ENCODE results near the gene AGR3. TPM values are rescaled to one million over a fixed set of nuclear protein-coding genes. Genes with fewer than 3 reads are reported as not detected.
"Not testable (repeated sequence)": the region's sequence is repeated elsewhere in the genome, so short reads cannot be mapped to it uniquely, and the experiment has no call there.

Gene AGR3
- total RNA-seq, 1 experiment from 2014 or later = not detected

DNA sequence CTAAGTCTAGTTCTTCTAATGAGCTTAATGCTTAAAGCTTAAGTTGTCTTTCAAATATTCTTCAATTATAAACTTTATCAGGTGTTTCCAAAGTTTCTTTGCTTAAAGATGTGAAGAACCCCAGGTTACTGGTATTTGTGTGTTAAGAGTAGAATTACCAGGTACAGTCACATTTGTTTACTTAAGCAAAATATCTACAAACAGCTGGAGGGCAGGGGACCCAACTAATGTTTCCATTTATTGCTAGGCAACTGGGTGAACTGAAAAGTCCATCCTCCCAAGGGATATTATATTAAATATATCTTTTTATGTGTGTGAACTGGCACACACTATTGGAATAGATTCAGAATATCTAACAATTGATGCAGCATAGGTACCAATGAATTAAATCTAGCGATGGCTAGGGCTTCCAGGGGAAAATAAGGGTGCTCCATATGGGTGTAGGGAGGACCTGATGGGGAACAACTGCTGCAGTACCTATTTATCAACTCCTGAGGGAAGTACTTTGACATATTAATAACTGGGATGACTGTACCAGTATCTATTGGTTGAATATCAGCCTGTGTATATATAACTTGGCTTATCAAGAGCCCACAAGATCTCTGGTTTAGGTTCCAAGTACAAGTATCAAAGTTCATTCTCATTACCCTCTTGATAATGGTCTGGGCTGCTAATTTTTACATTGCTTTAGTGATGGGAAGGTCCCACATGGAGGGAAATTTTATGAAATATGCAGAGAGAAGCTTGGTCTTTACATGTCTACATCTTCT lies 10.3 kb upstream of the AGR3 start:
- no peak for DNase-seq (ENCODE audit: low read depth)

DNA sequence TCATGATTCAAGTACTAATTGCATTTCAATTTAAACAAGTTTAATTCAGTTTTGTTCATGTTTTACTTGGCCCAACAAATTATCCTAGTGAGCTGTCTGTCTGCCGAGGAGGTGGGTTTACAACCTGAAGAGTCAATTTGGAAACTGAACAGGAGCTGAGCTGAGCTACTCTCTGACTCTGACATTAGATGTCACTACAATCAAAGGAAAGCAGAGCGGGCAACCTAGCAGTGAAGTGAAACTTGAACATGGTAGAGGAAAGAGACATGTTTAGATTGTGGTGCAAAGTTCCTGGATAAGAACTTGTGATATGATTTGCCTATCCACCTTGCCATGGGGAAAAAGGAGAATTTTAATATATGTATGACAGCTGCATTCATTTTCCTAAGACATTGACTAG lies 9.6 kb upstream of the AGR3 start:
- DNase-seq (ENCODE audit: low read depth) = peak; percentile 32

DNA sequence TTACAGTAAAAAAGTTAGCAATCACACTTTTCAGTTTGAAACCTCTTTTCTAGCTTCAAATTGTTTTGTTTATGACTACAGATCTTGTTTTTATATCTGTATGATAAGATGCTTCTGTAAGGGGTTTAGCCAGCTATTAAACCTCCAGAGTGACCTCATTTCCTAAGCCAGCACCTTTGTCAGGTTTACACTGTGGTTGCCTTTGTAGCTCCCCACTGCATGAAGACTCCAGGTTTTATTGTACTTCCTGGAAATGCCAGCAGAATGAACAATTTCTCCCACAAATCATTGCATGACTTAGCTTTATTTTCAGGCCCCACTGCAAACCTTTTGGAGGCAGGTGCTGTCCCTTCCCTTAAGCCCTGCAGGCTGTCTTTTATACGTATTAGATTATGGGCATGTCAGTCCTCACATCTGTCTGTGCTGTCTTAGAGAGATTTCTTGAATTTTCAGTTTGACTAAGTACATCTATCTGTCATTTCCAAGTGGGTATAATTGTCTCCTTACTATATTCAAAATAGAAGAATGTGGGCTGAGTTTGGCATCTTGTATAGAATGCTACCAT lies 8.2 kb upstream of the AGR3 start:
- peak; percentile 36 for DNase-seq (ENCODE audit: low read depth)

DNA sequence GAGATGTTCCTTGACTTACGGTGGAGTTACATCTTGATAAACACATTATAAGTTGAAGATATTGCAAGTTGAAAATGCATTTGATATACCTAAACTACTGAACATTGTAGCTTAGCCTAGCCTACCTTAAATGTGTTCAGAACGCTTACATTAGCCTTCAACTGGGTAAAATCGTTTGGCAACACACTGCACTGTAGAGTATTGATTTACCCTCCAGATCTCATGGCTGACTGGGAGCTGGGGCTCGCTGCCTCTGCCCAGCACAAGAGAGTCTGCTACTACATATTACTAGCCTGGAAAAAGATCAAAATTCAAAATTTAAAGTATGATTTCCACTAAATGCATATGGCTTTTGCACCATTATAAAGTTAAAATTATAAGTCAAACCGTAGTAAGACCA lies 7.5 kb upstream of the AGR3 start:
- DNase-seq (ENCODE audit: low read depth) = no peak

DNA sequence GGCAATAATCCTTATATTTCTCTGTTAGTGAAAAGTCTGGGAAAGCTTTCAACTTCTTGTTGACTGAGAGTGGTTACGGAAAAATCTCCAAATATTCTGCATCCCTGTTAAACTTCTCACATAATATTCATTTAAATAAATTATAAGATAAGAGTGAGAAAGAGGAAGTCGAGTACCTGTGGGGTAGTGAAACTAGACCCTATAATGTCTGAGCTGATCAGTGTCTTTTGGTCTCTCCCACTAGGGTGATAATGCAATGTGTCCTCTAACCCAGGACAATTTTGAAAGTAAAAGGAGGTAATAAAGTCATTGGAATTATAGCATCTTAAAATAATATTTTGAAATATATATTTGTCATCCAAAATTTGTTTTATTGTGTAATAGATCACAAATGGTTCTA lies 2.1 kb upstream of the AGR3 start:
- no peak for DNase-seq (ENCODE audit: low read depth)

DNA sequence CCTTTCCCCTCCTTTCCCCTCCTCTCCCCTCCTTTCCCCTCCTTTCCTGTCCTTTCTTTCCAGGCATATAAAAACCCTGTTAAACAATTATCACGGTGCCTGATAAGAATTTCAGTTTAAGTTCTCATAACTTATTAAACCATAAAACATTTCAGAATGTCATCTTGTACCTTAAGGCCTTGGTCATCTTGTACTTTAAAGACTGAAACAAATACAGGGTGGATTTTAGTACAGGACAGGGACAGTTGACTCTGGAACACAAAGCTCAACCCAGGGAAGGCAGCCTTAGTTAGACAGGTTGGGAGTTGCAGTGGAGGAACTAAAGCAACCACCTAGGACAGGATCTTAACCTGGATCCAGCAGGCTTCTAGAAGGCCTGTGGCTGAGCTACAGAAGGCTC lies 1.2 kb downstream of the AGR3 start:
- no peak for DNase-seq (ENCODE audit: low read depth)

DNA sequence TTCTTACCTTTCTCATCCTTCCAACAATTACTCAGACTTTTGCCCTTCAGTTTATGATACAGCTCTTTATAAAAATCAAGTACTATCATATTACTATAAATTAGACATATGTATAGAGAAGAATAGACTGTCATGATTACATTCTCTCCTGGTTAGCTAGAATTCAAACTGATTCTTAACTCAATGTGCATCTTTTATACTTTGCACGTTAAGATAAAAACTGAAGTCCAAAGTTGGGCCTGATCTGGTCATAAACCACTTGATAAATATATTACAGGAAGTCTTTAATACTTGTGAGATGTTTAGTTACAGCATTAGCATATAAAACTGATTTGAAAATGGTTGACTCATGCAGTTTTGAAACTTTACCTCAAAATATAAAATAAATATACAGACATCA lies 2.6 kb downstream of the AGR3 start:
- no peak for DNase-seq (ENCODE audit: low read depth)

DNA sequence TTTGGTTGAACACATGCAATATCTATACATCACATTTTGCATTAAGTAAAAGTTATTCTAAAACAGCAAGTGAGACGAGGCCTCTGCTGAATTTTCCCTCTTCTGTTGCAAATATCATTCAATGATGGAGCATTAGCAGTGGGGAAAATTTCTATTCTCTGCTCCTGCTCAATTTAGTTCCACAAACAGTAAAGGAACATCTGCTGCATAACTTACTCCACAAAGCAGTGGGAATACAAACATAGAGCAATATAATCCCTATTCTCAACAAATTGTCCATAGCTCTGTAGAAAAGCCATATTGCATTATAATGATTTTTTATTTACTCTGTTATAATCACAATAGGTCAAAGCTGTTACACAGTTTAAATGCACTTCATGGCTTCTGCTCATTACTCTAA lies 5.9 kb downstream of the AGR3 start:
- no peak for DNase-seq (ENCODE audit: low read depth)

DNA sequence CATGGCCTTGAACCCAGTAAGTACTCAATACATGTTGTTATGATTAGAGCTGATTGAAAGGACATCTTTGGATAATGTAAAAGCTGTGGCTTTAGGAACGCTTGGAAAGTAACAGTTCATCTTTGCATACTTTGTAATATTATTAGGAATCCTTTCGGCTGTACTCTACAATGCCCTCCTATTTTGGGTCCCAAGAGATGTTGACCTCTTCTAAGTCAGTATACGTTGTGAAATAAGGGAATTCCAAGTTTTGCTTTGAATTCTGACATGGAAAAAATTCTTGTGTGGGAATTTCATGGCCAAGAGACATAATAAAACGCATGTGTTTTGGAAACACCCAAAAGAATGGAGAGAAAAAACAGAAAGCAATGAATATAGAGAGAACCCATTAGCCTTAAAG lies 7.7 kb downstream of the AGR3 start:
- no peak for DNase-seq (ENCODE audit: low read depth)

DNA sequence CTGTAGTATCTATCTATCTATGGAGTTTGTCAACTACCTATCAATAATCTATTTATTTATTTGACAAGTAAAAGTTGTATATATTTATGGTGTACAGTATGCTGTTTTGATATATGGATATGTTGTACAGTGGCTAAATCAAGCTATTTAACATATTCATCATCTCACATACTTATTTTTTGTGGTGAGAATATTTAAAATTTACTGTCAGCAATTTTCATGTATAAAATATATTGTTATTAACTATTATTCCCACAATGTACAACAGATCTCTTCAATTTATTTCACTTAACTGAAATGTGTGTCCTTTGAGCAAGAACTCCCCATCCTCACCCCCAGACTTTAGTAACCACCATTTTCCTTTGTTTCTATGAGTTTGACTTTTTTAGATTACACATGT lies 14.5 kb downstream of the AGR3 start:
- no peak for DNase-seq (ENCODE audit: low read depth)

DNA sequence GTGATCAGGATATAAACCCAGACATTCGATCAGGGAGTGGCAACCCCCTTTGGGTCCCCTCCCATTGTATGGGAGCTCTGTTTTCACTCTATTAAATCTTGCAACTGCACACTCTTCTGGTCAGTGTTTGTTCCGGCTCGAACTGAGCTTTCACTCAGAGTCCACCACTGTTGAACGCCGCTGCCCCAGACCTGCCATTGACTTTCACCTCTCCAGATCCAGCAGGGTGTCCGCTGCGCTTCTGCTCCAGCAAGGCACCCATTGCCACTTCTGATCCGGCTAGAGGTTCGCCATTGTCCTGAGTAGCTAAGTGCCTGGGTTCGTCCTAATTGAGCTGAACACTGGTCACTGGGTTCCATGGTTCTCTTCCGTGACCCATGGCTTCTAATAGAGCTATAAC lies 28.6 kb downstream of the AGR3 start:
- DNase-seq (ENCODE audit: low read depth) = not testable (repeated sequence)

DNA sequence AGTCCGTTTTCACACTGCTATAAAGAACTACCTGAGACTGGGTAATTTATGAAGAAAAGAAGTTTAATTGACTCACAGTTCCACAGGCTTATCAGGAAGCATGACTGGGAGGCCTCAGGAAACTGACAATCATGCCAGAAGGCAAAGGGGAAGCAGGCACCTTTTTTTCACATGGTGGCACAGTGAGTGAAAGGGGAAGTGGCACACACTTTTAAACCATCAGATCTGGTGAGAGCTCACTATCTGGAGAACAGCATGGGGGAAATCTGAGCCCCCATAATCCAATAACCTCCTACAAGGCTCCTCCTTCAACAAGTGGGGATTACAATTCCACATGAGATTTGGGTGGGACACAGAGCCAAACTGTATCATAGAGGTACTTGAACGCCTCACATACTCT lies 30.0 kb downstream of the AGR3 start:
- DNase-seq (ENCODE audit: low read depth) = no peak

DNA sequence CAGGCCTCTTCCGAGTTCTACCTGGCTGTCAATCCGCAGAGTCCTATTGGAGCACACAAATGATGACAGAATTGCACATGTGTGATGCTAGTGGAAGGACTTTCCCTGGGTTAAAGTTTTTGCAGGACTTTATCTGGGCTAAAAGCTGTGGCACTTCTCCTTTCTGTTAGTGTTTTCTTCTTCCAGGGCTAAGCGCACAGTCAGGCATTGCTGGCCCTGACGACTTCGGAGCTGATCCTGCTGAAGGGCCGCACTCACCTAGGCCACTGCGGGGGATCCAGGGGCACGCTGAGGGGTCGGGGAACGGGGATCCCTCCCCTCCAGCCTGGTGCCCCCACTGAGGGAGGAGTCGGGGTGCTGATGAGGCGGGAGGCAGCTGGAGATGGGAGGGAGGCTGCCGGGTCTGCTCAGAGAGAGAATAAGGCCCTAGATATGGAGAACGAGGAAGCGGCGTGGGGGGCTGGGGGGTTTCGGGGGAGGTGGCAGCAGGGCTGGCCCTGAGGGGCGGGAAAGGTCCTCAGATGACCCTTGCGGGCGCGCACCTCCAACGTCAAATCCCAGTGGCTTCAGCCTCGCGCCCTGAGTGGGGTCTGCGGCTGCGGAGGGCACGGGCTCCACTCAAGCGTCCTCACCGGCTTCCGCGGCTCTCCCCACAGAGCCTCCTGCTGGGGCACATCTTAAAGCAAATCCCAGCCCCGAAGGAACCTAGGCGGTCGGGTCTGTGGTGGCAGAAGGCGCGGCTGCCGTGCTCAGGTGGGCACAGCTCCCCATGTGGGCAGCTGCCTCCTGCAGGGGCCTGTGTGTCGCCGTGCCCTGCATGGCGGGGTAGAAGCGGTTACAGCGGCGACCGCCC lies 30.9 kb downstream of the AGR3 start:
- DNase-seq (ENCODE audit: low read depth) = no peak

DNA sequence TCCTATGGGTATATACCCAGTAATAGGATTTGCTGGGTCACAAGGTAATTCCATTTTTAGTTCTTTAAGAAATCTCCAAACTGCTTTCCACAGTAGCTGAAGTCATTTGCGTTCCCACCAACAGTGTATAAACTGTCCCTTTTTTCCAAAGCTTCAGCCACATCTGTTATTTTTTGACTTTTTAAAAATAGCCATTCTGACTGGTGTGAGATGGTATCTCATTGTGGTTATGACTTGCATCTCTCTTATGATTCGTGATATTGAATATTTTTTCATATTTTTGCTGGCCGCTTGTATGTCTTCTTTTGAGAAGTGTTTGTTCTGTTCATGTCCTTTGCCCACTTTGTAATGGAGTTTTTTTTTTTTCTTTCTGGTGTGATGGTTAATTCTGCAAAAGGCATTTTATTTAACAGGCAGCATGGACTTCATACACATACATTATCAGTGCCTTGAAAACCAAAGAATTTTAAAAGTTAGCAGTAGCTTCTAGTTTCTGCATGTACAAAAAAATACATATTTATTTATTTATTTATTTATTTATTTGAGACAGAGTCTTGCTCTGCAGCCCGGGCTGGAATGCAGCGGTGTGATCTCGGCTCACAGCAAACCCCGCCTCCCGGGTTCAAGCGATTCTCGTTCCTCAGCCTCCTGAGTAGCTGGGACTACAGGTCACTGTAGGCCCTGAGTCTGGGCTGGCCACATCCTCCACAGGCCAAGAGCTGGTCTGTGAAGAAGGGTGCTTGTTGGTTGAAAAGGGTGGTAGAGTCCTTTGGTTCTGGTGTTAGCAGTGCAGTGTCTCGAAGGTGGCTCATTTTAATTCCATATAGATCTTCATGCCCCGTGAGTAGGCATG lies 32.3 kb downstream of the AGR3 start:
- DNase-seq (ENCODE audit: low read depth) = no peak

DNA sequence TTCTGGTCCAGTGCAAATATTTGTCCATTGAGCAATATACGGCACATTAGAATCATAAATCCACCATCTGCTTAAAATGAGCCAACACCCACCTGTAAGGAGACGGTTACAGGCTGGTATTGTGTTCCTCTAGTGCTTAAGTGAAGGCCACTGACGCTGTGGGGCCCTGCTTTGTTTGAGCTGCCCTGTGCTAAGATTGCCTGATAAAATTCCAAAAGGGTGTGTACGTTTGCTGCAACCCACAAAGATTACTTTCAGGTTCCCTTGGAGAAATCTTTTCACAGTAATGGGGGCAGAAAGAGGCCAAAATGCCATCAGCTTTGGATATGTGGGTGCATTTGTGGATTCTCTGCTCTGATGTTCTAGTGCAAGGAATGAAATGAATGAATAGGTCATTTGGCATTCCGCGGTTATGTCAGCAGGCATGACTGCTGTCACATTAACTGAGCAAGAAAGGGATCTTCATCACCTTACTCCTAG lies 34.4 kb downstream of the AGR3 start:
- DNase-seq (ENCODE audit: low read depth) = no peak

DNA sequence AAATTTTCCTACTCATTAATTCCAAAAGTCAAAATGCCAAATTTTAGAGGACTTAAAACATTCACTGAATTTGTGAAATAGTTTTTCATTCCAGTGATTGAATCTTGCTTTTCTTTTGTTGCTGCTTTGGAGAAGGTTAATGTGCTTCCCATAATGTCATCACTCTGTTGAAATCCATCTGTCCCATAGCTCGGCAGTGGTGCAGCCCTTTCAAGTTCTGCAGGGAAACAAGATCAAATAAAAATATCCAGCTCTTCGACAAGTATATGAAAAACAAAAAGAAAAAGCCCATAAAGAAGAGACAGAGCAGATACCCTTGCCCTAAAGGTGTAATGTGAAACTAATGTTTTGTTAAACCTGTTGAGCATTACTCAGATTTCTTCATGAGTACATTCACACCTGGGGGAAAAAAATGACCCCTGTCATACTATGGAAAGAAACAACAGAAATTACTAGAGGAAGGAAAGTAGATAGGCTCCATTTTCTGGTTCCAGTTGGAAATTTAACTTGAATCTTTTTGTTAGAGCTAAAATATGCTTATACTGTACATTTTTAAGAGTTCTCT lies 35.1 kb downstream of the AGR3 start:
- DNase-seq (ENCODE audit: low read depth) = no peak

DNA sequence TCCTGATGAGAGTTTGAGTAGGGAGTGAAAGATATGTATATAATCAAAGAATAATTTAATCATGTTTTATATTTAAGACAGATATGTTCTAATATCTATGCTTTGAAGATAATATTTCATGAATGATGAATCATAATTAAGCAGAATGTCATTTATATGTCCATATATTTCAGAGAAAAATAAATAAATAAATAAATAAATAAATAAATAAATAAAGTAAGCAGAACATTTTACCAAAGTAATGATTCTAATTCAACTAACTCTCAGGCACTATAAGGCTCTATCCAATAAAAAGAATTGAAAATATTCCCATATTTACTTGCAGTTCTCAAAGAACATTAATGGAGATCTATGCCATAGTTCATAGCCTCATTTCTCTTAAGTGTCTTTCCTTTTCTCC lies 36.0 kb downstream of the AGR3 start:
- DNase-seq (ENCODE audit: low read depth) = no peak

DNA sequence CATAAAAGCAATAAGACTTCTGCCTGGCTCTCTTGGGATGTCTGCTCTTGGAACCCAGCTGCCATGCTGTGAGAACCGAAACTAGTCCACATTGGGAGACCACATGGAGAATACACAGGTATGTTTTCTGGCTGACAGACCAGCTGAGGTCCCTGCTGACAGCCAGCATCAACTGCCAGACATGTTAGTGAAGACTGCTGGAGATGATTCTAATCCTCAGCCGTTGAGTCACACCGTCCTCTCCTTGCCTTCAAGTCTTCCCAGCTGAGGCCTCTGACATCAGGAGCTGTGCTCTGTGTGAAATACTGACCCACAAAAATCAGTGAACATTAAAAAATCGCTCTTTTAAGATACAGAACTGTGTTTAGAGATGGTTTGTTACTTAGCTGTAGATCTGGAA lies 40.1 kb downstream of the AGR3 start:
- no peak for DNase-seq (ENCODE audit: low read depth)

DNA sequence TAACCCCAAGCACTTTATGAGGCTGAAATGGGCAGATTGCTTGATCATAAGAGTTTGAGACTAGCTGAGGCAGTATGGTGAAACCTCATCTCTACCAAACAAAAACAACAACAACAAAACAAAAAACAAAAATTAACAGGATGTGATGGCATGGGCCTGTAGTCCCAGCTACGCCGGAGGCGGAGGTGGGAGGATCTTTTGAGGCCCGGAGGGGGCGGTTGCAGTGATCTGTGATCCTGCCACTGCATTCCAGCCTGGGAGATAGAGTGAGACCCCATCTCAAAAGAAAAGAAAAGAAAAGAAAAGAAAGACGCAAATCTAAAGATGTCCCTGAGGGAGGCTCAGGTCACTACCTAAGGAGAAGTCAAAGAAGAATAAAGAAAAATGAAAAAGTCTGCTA lies 41.7 kb downstream of the AGR3 start:
- no peak for DNase-seq (ENCODE audit: low read depth)

DNA sequence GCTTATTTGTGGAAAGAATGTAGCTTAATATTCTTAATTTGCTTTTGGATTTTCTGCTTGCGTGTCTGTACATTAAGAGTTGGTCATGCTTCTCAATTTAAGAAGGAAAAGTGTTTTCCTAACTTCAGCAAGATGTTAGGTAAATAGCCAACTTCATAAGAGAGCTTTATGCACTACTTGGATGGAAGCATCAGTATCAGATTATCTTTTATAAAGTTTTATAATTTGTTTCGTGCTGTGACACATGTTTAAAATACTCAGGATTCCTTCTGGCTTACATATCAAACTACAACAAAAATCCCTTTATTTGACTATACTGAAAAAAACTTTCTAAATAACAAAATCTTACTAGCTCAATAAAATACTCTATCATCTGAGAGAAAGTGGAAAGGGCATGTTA lies 42.1 kb downstream of the AGR3 start:
- DNase-seq (ENCODE audit: low read depth) = no peak

DNA sequence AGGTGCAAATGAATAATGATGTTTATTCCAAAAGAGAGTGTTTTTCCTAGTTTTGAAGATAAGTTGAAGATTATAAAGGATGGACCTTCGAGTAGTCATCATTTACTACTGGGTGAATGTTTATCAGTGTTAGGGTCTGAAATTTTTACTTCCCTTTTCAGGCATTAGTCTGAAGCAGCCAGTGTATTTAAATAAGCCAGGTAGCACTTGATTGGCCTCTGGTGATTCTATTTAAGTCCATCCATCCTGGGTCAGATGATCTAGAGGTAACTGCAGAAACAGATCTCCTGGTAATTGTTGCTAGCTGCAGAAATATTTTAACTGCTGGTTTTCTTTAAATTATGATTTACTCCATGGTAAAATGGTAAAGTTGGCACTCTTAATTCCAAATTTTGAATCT lies 42.9 kb downstream of the AGR3 start:
- no peak for DNase-seq (ENCODE audit: low read depth)
